ENCODE data around the gene SH3GL3. TPM values are rescaled to one million over a fixed set of nuclear protein-coding genes. Genes with fewer than 3 reads are reported as not detected.

Gene SH3GL3
- total RNA-seq, 6 experiments from 2014 or later: not detected

DNA sequence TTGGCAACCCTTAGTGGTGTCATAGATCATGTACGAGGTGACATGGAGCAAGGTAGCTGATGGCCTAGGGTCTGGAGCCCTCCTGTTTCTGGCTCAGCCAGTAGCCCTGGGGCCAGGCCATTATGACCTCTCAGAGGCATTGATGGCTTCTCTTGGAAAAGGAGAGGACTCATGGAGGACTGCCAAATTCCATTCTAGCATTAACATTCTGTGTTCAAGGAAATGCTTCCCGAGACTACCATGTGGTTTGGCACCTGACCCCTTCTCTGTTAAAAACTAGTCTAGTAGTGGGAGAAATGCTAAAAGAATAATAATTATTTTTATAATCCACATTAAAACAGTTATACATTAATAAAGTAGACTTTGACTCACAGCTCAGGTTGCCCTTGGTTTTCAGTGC lies 166.6 kb downstream of the SH3GL3 start:
- H3K4me1 Mint-ChIP-seq (ENCODE audit: low read depth): no peaks in the 10 kb centered on the region
- peaks cover 49% of the 10 kb centered on the region for H3K9me3 Mint-ChIP-seq
- no peak overlapping the region for H3K4me3 Mint-ChIP-seq
- TF ChIP-seq CTCF (IDR thresholded peaks at IDR 0.05): no peak
- H3K27ac Mint-ChIP-seq: no peak overlapping the region
- DNase-seq: peak; percentile 1
- H3K36me3 Mint-ChIP-seq (ENCODE audit: low read depth): no peaks in the 10 kb centered on the region; the same call in 1 of the 2 replicates
- H3K27me3 Mint-ChIP-seq (ENCODE audit: insufficient read depth): no peaks in the 10 kb centered on the region

DNA sequence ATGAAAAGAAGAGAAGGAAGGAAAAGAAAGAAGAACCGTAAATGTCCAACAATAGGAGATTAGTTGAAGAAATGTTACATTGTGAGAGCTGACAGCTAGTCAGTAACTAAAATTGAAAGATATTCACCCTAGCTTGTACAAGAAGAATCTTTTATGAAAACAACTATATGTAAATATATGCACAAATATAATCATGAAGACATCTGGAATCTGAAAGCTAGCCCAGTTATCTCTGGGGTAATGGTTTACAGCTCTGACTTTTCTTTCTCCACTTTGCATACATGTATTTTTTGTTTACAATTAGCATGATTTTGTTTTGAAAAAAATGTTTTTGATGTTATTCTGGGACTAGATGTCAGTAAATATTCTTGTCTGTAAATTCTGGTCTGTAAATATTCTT lies 169.7 kb downstream of the SH3GL3 start:
- H3K9me3 Mint-ChIP-seq: peaks cover 55% of the 10 kb centered on the region
- H3K4me3 Mint-ChIP-seq: no peak overlapping the region
- no peak for TF ChIP-seq CTCF (IDR thresholded peaks at IDR 0.05)
- no peaks in the 10 kb centered on the region for H3K36me3 Mint-ChIP-seq (ENCODE audit: low read depth)
- H3K27me3 Mint-ChIP-seq (ENCODE audit: insufficient read depth): no peaks in the 10 kb centered on the region
- H3K27ac Mint-ChIP-seq: no peak overlapping the region
- no peaks in the 10 kb centered on the region for H3K4me1 Mint-ChIP-seq (ENCODE audit: low read depth)
- DNase-seq: no peak

DNA sequence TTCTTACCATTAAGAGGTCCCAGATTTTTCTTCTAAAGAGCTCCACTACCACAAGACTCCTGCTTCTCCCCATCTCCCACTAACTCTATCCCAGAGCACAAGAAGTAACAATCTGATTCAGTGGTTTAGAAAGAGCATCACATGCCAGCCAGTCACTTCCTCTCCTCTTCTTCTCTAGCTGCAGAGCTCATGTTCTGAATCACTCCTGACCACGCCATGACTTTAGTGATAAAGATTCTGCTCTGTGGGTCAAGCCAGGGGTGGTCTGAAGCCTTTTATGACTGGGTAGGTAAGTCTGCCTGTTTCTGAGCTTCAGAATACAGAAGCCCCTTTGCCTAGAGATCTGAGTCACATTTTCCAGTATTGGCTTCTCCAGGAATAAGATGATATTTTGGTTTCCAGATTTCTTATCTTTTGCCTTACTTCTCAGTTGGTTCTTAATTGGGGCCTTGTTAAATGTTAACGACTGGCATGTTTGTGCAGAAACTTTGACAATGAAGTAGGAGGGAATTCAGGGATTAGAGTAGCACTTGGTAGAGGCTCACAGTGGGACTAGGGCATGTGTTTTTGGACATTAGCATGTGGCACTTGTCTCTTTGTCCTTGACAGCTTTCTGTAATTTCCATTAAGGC lies 179.1 kb downstream of the SH3GL3 start:
- peaks cover 58% of the 10 kb centered on the region for H3K9me3 Mint-ChIP-seq
- TF ChIP-seq CTCF (IDR thresholded peaks at IDR 0.05): no peak
- H3K4me1 Mint-ChIP-seq (ENCODE audit: low read depth): no peaks in the 10 kb centered on the region
- DNase-seq: no peak
- no peak overlapping the region for H3K27ac Mint-ChIP-seq
- H3K36me3 Mint-ChIP-seq (ENCODE audit: low read depth): no peaks in the 10 kb centered on the region; the same call in 1 of the 2 replicates
- H3K4me3 Mint-ChIP-seq: no peak overlapping the region
- H3K27me3 Mint-ChIP-seq (ENCODE audit: insufficient read depth): no peaks in the 10 kb centered on the region; the same call in 1 of the 2 replicates

- no peak for DNase-seq
- H3K9me3 Mint-ChIP-seq: peaks cover 39% of the 10 kb centered on the region
- H3K27ac Mint-ChIP-seq: no peak overlapping the region
- TF ChIP-seq CTCF (IDR thresholded peaks at IDR 0.05): no peak
- no peaks in the 10 kb centered on the region; the same call in 1 of the 2 replicates for H3K36me3 Mint-ChIP-seq (ENCODE audit: low read depth)
- no peaks in the 10 kb centered on the region for H3K4me1 Mint-ChIP-seq (ENCODE audit: low read depth)
- H3K27me3 Mint-ChIP-seq (ENCODE audit: insufficient read depth): no peaks in the 10 kb centered on the region; the same call in 1 of the 2 replicates
- no peak overlapping the region for H3K4me3 Mint-ChIP-seq
Observed at GRCh38 chr15:83631534-83631933, 184.4 kb downstream of the SH3GL3 start.

DNA sequence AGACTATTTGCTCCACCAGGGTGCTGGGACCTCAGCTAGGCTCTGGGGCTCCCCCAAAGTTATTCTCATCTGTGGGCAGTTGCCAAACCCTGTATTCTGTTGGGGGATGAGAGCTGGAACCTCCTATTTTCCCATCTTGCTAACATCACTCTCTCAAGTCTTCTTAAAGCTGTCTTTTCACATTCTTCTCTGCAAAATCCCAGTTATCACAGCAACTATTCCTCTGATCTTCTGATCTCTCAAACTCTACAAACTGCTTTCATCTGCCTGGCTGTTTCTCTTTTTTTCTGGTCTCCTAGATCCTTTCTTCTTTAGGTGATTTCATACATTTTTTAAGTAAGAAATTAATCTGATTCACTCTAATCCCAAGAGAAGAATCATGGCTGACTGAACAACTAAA lies 196.1 kb downstream of the SH3GL3 start:
- no peak overlapping the region for H3K4me3 Mint-ChIP-seq
- DNase-seq: no peak
- H3K27ac Mint-ChIP-seq: no peak overlapping the region
- peaks cover 76% of the 10 kb centered on the region for H3K9me3 Mint-ChIP-seq
- H3K27me3 Mint-ChIP-seq (ENCODE audit: insufficient read depth): no peaks in the 10 kb centered on the region
- H3K4me1 Mint-ChIP-seq (ENCODE audit: low read depth): no peaks in the 10 kb centered on the region
- peaks cover 10% of the 10 kb centered on the region; the same call in 1 of the 2 replicates for H3K36me3 Mint-ChIP-seq (ENCODE audit: low read depth)
- no peak for TF ChIP-seq CTCF (IDR thresholded peaks at IDR 0.05)

Measured in HFFc6 (cell line).